Upper lobe of left lung (tissue), 4 donors: ENCODE results near the gene TFB2M.

Experiments used
- CTCF ChIP-seq, 6 experiments: fragments of 450-650 bp in 4 of 6; fragments of 200-600 bp in 2 of 6; sonication (generic) in 2 of 6; IDR thresholded peaks; one replicate each; pipeline ENCODE4 v1.5.1; 2016 to 2019; ENCODE audit warnings: antibody characterized with exemption in 6 of 6
- EP300 ChIP-seq, 4 donors: sonication (generic); formaldehyde crosslinking; IDR thresholded peaks; one replicate each; pipeline ENCODE4 v1.5.1; 2017; ENCODE audit warnings: antibody characterized with exemption in 4 of 4, control low read depth in 2 of 4
- POLR2A ChIP-seq, 4 donors: fragments of 450-650 bp; IDR thresholded peaks; one replicate each; pipeline ENCODE4 v1.5.1; 2016 to 2017; ENCODE audit warnings: antibody characterized with exemption in 4 of 4, mild to moderate bottlenecking in 2 of 4
- POLR2AphosphoS5 ChIP-seq, 2 donors: sonication (generic); formaldehyde crosslinking; IDR thresholded peaks; one replicate each; pipeline ENCODE4 v1.5.1; 2017; ENCODE audit warnings: antibody characterized with exemption in 2 of 2

GRCh38 chr1:246573491-246573890, 7.4 kb upstream of the TFB2M start:
- TF ChIP-seq POLR2AphosphoS5 (IDR thresholded peaks at IDR 0.05): no peak
- TF ChIP-seq POLR2A (IDR thresholded peaks at IDR 0.05): no peak
- no peak for TF ChIP-seq CTCF (IDR thresholded peaks at IDR 0.05)
- TF ChIP-seq EP300 (IDR thresholded peaks at IDR 0.05): no peak
